Mammary epithelial cell (primary cell): ENCODE data around the gene TRIM68.

Experiments
- EZH2 ChIP-seq: IDR thresholded peaks from 2 replicates; pipeline ENCODE4 v1.6.1; 2012; ENCODE audit warnings: low read length, inconsistent platforms, borderline replicate concordance
- TF ChIP-seq, protein P1 (sequence below), 2 donors: IDR thresholded peaks in 1 of 2; conservative IDR thresholded peaks in 1 of 2; 2 replicates each; pipeline ENCODE4 v1.5.1; 2011 to 2012; ENCODE audit warnings: inconsistent platforms in 2 of 2, low read length in 2 of 2, mild to moderate bottlenecking in 2 of 2, control low read depth in 1 of 2, low read depth in 1 of 2; ENCODE audit not compliant: insufficient read depth in 1 of 2; ENCODE audit errors: extremely low read depth in 1 of 2

GRCh38 chr11:4577761-4578160 is 30.3 kb downstream of the TRIM68 start:
- TF ChIP-seq, protein P1, sequence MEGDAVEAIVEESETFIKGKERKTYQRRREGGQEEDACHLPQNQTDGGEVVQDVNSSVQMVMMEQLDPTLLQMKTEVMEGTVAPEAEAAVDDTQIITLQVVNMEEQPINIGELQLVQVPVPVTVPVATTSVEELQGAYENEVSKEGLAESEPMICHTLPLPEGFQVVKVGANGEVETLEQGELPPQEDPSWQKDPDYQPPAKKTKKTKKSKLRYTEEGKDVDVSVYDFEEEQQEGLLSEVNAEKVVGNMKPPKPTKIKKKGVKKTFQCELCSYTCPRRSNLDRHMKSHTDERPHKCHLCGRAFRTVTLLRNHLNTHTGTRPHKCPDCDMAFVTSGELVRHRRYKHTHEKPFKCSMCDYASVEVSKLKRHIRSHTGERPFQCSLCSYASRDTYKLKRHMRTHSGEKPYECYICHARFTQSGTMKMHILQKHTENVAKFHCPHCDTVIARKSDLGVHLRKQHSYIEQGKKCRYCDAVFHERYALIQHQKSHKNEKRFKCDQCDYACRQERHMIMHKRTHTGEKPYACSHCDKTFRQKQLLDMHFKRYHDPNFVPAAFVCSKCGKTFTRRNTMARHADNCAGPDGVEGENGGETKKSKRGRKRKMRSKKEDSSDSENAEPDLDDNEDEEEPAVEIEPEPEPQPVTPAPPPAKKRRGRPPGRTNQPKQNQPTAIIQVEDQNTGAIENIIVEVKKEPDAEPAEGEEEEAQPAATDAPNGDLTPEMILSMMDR (conservative IDR thresholded peaks at IDR 0.05 in 1 of 2, IDR thresholded peaks at IDR 0.05 in 1 of 2; ENCODE audit: extremely low read depth in 1 of 2, insufficient read depth in 1 of 2, low read depth in 1 of 2, low read length in 2 of 2) = no peak
- no peak for TF ChIP-seq EZH2
